ENCODE data around the gene SMAD3. TPM values are rescaled to one million over a fixed set of nuclear protein-coding genes. Genes with fewer than 3 reads are reported as not detected.

SMAD3 gene
- total RNA-seq, 1 donor from 2014 or later = 34.6 TPM

DNA sequence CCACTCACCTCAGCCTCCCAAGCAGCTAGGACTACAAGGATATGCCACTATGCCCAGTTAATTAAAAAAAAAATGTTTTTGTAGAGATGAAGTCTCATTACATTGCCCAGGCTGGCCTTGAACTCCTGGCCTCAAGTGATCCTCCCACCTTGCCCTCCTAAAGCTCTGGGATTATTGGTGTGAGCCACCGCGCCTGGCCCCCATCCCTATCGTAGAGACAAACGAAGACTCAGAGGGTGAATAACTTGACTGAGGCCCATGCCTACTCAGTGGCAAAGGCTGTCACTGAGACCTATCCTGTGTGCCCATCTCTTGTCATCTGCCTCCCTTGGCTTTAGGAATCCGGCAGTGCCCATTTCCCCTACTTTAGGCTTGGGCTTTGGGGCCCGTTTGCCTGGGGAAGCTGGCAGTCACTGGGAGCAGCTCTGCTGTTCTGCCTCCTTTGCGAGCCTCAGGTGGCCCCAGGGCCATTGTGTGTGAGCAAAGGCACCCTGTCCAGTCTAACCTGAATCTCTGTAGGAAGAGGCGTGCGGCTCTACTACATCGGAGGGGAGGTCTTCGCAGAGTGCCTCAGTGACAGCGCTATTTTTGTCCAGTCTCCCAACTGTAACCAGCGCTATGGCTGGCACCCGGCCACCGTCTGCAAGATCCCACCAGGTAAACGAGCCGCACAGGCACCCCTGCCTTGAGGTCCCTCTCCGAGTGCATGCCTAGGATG lies 119.0 kb downstream of the SMAD3 start:
- DNase-seq = no peak

DNA sequence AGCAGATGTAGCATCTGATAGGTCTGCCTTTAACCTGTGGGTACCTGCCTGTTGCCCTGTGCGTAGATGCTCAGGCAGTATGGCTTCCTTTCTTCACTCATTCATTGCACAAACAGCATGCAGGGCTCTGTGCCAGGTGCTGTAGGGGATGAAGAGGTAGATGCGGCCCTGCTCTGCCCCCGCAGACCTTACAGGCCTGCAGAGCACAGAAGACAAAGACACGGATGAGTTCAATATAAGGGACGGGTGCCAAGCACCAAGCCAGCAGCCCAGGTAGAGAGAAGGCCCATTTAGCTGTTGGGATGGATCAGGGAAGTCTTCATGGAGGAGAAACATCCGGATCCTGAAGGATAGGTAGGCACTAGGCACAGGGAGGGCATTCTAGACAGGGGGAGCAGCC lies 119.6 kb downstream of the SMAD3 start:
- DNase-seq = no peak

DNA sequence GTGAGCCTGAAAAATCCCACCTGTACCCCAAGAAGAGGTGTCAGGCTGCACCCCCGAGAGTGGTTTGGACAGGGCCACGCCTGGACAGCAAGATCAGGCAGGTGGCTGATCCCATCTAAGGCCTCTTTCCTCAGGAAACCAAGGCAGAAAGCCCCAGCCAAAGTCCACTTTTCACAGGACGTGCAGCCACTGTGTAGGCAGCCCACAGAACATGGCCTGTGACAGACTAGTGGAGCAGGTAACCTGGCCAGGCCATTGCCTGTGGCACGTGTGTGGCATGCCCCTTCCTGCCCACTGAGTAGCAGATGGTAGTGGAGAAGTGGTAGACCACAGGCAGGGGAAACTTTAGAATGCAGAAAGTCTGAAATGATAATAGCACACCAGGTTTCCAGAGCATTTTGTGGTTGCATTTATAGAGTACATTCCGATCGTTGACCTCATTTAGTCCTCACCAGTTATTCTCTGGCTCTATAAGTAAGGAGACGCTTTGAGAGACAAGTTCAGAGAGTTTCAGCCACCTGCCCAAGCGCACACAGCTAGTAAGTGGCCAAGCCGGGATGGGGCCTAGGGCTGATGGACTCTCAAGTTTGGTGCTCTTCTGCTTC lies 120.3 kb downstream of the SMAD3 start:
- DNase-seq = no peak

DNA sequence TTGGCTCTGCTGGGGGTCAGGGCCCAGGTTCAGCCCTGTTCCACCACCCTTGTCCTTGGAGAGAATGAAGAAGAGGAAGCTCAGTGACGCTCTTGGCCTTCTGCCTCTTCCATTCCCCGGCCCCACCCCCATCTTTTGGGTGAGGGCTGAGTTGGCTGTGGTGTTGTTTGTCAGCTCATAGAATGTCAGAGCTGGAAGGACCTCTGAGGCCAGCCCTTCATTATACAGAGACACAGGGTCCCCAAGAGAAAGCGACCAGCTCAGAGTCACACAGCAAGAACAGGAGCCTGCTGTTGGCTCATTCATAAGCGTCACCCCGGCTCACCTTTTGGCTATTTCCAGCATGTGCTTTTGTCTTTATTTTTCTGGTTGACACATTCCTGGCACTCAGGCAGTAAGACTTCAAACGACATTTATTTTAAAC lies 120.8 kb downstream of the SMAD3 start:
- no peak for DNase-seq

DNA sequence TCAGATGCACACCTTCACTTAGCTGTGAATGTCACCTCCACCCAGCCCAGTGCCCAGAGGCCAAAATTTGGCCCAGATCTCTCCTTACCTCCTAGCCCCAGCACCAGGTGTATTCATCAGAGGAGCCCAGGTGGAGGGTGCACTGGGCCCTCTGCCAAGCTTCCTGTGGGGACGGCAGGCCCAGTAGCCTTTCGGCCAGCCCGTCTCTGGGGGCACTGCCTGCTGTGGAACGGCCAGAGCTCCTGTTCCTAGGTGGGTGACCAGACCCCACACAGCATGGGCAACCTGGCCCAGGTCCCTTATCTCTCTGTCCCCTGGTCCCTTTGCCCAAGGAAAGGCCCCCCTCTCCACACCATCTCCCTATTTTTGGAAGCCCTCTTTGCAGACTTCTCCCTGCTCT lies 121.3 kb downstream of the SMAD3 start:
- DNase-seq = no peak

DNA sequence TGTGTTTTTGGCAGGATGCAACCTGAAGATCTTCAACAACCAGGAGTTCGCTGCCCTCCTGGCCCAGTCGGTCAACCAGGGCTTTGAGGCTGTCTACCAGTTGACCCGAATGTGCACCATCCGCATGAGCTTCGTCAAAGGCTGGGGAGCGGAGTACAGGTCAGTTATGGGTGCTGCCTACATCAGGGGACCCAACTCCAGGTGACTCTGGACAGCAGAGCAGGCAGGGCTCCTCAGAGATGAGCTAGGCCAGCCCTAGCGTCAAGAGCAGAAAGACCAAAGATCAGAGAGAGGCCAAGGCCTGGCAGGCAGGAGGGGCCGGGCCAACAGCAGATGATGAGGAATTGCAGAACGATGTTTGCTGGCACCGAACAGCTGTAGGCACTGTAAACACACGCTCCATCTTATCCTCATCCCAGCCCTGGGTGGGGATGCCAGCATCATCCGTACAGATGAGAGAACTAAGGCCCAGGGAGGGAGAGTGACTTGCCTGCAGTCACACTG lies 122.0 kb downstream of the SMAD3 start:
- no peak for DNase-seq

DNA sequence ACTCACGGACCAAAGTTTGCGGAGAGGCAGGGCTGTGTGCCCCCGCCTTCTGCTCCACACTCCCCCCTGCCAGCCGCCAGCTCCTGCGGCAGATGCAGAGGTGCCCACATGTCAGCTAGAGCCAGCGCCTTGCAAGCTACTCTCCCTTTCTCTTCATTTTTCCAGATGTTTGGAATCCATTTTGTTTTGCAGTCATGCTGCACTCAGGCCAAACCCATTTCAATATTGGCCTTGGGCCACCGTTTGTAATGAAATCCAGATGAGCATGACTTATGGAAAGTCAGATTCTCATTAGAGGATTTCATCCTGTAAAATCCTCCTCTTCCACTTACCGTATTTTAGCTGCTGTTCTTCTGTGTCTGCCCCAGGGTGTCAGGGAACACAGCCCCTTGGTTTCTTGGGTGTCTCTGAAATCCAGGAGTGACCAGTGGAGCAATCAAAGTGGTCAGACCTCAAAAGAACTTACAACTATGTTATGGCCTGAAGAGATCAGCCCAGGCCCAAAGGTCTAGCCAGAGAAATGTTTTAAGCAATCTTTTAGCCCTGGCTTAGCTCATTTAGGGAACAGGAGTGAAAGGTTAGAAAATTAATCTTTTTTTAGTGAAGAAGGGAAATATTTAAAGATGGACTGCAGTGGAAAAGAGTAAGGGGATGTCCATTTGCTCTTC lies 123.3 kb downstream of the SMAD3 start:
- DNase-seq = peak; percentile 96

DNA sequence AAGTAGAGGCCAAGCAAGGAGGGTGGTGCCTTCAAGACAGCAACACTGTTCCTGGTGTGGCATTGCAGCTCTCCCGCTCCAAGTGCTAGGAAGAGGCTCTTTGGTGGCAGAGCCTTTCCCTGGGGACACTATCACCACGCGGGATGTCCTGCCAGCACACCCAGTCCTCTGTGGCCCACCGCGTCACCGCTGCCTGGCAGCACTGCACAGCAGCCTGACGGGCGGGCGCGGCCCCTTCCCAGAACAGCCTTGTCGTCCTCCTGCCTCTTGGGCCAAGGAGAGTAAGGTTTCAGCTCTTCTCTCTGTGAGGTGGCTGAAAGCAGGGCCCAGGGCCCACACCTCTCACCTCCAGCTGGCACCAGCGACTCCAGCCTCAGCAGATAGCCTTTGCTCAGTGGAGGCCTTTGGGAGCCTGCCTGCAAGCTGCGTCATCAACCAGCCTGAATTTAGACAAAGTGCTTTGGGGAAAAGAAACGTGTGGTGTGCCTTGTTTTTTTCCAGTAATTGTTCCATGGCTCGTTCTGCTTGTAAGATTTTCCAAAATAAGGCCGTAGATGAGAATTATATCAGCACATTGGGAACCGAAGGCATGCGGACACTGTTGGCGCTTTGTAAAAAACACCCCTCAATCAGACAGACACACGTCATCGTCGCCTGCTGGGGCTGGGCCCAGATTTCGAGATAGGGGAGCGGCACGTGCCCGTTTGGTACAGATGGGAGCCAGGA lies 124.1 kb downstream of the SMAD3 start:
- DNase-seq = peak; percentile 94

DNA sequence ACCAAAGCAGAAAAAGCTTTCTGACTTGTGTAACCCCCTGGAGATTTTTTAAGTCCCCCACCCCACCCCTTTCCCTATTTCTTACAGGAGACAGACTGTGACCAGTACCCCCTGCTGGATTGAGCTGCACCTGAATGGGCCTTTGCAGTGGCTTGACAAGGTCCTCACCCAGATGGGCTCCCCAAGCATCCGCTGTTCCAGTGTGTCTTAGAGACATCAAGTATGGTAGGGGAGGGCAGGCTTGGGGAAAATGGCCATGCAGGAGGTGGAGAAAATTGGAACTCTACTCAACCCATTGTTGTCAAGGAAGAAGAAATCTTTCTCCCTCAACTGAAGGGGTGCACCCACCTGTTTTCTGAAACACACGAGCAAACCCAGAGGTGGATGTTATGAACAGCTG lies 124.9 kb downstream of the SMAD3 start:
- DNase-seq = no peak

DNA sequence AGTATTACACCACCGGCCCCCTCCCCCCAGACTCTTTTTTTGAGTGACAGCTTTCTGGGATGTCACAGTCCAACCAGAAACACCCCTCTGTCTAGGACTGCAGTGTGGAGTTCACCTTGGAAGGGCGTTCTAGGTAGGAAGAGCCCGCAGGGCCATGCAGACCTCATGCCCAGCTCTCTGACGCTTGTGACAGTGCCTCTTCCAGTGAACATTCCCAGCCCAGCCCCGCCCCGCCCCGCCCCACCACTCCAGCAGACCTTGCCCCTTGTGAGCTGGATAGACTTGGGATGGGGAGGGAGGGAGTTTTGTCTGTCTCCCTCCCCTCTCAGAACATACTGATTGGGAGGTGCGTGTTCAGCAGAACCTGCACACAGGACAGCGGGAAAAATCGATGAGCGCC lies 125.4 kb downstream of the SMAD3 start:
- no peak for DNase-seq

DNA sequence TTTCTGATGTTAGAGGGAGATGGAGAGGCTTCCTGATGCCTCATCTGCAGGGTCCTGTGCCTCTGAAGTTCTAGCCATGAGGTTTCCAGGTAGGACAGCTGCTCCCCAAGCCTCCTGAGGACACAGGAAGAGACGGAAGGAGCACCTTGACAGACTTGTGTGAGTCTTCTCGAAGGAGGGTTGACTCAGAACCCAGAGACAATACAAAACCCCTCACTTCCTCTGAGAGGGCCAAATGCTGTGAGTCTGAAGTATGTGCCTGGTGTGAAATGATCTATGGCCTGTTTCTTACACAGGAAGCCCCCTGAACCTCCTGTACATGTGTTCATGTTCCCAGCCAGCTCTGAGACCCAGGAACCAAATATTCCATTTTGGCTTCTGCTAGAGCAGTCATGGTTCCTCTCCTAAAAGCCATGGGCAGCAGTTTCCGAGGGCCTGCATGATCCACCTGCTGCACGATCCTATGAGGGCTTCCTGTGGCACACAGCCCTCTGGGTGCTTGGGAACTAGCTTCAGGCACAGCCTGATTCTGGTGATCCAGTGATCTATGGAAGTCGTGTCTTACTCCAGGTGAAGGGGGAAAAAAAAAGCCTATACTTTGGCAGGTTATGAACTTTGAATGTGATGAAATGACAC lies 126.9 kb downstream of the SMAD3 start:
- no peak for DNase-seq

DNA sequence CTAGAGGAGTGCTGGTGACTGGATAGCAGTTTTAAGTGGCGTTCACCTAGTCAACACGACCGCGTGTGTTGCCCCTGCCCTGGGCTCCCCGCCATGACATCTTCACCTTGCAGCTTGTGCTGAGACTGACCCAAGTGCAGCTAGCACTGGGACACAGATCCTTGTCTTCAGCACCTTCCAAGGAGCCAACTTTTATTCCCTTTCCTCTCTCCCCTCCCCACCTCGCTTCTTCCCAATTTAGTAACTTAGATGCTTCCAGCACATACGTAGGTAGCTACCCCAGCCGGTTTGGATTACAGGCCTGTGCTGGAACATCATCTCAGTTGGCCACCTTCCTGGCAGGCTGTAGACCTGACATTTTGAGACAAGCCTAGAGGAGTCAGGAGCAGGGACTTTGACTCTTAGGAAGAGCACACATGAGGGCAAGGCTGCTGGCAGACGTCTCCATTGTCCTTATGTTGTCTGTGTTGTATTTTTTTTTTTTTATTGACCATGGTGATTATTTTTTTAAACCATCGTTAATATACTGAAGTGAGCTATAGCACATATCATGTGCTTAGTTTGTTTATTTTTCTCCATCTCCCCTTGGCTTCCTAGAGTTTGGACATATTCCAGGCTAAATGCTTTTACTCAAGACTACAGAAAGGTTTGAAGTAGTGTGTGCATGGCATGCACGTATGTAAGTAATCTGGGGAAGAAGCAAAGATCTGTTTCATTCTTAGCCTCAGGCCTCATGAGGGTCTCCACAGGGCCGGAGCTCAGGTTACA lies 128.0 kb downstream of the SMAD3 start:
- DNase-seq = no peak

DNA sequence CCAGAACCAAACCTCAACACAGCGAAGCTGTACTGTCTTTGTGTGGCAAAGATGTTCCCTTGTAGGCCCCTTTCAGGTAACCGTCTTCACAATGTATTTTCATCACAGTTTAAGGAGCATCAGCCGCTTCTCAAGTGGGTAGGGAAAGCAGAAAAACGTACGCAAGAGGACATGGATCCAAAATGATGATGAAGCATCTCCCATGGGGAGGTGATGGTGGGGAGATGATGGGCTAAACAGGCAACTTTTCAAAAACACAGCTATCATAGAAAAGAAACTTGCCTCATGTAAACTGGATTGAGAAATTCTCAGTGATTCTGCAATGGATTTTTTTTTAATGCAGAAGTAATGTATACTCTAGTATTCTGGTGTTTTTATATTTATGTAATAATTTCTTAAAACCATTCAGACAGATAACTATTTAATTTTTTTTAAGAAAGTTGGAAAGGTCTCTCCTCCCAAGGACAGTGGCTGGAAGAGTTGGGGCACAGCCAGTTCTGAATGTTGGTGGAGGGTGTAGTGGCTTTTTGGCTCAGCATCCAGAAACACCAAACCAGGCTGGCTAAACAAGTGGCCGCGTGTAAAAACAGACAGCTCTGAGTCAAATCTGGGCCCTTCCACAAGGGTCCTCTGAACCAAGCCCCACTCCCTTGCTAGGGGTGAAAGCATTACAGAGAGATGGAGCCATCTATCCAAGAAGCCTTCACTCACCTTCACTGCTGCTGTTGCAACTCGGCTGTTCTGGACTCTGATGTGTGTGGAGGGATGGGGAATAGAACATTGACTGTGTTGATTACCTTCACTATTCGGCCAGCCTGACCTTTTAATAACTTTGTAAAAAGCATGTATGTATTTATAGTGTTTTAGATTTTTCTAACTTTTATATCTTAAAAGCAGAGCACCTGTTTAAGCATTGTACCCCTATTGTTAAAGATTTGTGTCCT lies 129.0 kb downstream of the SMAD3 start:
- no peak for DNase-seq

DNA sequence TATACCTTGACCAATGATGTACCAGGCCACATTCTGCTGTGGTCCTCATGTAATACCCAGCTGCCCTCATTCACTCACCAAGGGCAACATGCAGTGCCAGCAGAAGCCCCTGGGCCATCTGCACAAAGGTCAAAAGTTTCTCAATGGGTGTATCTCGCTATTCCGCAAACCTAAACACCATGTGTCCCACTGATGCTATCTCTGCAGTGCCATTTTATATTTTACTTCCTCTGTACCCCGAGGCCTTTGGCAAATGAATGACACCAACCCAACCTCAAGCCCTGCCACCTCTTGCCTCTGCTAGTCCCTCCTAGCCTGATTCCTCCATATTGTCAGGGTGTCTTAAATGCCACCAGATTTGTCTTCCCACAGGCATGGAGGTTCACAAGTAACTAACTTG lies 129.9 kb downstream of the SMAD3 start:
- no peak for DNase-seq

DNA sequence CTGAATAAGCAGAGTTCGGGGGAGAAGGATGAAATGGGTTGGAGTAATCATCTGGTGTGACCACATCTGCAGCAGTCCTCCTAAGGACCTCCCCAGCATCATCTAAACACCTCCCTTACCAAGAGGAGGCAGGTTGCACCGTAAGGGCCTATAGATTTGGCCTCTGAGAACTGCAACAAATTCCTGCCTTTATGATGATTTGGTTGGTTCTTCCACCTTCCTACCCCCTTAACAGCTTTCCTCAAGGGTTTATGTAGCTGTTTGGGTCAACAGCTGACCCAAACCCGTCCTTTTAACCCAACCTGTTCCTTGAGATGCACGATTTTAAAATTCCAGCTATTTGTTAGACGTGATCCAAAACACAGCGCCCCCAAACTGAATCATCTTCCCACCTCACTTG lies 130.8 kb downstream of the SMAD3 start:
- DNase-seq = no peak

DNA sequence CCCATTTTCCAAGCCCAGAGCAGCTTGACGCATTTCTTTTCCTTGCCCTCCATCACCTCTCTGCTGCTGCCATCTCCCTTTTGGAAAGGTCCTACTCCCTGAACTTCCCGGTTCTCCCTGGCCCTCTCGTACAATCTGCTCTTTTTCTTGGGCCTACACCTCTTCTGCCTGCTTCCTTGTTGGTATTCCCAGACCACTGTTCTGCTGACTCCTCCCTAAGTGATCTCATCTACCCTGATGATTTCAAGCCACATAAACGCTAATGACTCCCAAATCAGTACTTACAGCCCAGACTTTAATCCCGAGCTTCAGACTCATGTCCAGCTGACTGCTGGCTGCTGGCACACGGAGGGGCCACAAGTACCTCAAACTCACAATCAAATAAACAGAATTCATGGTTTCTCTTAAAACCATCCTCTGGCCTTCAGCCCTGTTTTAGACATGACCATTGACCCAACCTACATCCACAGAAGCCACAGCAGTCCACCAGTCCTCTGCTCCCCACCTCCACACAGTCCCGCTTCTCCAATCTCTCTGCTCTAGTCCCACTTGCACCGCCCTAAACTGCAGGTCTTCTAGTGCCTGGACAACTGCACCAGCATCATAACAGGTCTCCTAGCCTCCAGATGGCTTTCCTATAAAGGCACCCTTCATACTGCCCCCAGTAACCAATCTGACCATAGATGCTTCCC lies 131.4 kb downstream of the SMAD3 start:
- peak; percentile 35 for DNase-seq

DNA sequence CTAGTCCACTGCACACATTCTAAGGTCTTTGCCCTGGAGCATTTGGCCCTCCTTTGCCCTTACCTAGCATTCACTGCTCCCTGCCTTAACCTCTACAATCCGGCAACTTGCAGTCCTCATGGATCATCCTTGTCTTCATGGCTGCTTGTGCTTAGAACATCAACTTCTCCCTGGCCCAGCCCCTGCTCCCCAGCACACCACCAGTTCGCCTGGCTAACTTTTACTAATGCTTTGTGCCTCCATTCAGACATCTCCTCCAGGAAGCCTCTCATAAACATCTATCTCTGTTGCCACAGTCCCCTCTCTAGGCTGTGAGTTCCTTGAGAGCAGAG lies 131.9 kb downstream of the SMAD3 start:
- no peak for DNase-seq

DNA sequence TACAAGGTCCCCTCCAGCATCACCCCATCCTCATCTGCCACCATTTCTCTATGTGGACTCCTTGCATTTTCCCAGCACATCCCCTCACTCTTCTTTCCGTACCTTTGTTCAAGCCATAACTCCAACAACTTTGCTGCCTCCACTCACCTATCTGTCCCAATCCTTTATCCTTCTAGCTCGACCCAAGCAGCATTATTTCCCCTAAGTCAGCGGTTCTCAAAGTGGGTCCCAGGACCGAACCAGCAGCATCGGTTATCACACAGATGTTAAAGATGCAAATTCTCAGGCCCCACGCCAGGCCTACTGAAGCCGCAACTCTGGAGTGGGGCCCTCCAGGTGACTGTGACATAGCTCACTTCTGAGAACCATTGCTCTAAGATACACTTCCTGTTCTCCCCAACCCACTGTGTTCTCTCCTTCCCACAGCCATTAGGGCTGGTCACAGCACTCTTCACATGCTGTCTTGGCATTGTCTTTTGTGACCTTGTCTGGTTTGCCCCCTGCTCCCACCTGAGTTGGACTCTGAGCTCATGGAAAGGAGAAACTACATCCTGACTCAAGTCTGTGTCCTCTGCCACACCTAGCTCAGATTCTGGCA lies 132.9 kb downstream of the SMAD3 start:
- DNase-seq = no peak

DNA sequence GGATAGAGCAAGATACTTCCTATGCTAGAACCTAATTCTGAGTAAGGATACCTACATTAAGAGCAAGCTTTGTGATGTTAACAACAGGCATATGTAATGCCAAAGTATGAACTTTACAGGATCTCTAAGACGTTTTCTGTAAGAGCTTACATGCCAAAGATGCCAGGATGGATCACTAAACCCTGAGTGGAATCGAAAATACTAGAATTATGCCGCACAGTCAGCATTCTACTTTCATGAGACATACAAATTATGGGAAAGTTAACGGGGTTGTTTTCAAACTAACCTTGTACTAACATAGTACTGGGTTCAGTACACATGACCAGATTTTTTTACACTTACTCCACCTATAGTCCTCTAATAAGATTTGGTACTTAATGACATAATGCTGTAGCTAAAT lies 134.0 kb downstream of the SMAD3 start:
- no peak for DNase-seq
